ENCODE data around the gene SDC3. TPM values are rescaled to one million over a fixed set of nuclear protein-coding genes. Genes with fewer than 3 reads are reported as not detected.

Gene SDC3
- total RNA-seq, 1 donor from 2014 or later: 36.4 TPM

DNA sequence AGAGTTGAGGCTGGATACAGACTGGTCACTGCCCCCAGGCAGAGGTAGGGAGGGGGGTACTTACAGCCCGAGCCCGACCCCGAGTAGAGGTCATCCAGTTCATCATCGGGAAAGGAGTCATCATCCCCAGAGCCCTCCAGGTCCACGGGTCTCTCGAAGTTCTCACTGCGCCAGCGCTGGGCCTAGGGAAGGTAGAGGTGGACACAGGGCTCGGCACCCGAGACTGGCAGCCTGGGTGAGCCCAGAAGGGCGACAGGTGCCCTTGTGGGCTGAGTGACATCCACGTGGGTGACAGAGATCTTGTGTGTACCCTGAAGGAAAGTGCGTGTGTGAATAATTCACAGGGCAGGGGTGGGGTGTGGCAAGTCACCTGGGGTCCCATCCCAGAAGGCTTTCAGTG, 30.0 kb downstream of the SDC3 start:
- peaks cover 2% of the 10 kb centered on the region for H3K36me3 ChIP-seq (ENCODE audit: control insufficient read depth, insufficient read depth, low read length)
- DNase-seq (ENCODE audit: low read depth): no peak
- H3K4me3 ChIP-seq (ENCODE audit: low read depth, low read length): no peak overlapping the region
- TF ChIP-seq, protein P1, sequence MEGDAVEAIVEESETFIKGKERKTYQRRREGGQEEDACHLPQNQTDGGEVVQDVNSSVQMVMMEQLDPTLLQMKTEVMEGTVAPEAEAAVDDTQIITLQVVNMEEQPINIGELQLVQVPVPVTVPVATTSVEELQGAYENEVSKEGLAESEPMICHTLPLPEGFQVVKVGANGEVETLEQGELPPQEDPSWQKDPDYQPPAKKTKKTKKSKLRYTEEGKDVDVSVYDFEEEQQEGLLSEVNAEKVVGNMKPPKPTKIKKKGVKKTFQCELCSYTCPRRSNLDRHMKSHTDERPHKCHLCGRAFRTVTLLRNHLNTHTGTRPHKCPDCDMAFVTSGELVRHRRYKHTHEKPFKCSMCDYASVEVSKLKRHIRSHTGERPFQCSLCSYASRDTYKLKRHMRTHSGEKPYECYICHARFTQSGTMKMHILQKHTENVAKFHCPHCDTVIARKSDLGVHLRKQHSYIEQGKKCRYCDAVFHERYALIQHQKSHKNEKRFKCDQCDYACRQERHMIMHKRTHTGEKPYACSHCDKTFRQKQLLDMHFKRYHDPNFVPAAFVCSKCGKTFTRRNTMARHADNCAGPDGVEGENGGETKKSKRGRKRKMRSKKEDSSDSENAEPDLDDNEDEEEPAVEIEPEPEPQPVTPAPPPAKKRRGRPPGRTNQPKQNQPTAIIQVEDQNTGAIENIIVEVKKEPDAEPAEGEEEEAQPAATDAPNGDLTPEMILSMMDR (IDR thresholded peaks at IDR 0.05; ENCODE audit: insufficient read depth, low read length, poor library complexity, severe bottlenecking): no peak
- no peaks in the 10 kb centered on the region for H3K27me3 ChIP-seq (ENCODE audit: control insufficient read depth, insufficient read depth, low read length)

DNA sequence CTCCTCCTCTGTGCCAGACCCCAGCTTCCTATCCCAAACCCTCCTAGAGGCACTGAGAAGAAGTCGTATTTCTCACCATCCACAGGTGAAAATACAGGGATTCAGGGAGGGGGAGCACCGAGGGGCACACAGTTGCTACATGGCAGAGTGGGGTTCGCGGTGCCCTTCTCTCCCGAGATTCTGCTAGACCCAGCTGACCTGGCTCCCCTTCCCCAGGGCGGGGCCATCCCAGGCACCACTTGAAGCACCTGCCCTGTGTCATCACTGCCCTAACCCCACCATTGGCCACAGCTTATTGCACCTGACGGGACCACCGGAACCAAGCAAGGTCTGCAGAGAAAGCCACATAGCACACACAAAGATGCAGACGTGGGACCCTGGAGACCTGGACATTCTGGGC, 30.5 kb downstream of the SDC3 start:
- DNase-seq (ENCODE audit: low read depth): no peak
- TF ChIP-seq, protein P1 (IDR thresholded peaks at IDR 0.05; ENCODE audit: insufficient read depth, low read length, poor library complexity, severe bottlenecking): no peak
- Histone ChIP-seq H3K4me3 (ENCODE audit: low read depth, low read length) (no peak overlapping the region), H3K27me3 (ENCODE audit: control insufficient read depth, insufficient read depth, low read length) (no peaks in the 10 kb centered on the region), H3K36me3 (ENCODE audit: control insufficient read depth, insufficient read depth, low read length) (peaks cover 2% of the 10 kb centered on the region)

DNA sequence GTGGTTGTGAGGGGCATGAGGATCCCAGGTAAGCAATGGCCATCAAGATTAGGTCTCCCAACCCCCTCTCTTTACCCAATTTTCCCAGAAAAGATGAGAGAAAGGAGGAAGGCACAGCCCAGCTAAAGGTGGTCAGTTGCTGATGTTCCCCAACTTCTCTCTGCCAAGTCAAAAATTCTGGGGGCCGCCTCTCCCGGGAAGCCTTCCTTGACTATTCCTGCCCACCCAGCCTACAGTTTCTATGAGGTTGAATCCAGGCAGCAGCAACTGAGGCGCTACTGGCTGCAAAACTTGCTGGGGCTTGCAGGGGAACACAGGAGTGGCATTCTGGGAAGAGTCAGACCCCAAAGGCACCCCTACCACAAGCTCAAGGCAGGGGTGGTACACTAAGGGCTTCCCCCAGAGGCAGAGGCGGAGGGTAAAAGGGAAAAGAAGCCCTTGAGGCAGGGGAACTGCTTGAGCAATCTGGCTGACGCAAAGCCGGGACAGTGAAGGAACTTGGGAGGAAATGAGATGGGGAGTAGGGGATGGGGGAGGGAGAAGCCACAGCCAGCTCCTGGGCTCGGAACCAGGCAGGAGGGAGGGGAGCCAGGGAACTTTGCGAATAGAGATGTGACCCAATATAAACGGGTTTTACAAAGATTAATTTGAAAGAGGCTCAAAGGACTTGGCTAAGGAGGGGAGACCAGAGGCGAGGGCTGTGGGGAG, 31.2 kb downstream of the SDC3 start:
- Histone ChIP-seq H3K36me3 (ENCODE audit: control insufficient read depth, insufficient read depth, low read length) (peaks cover 2% of the 10 kb centered on the region), H3K27me3 (ENCODE audit: control insufficient read depth, insufficient read depth, low read length) (no peaks in the 10 kb centered on the region), H3K4me3 (ENCODE audit: low read depth, low read length) (no peak overlapping the region)
- no peak for DNase-seq (ENCODE audit: low read depth)
- TF ChIP-seq, protein P1 (IDR thresholded peaks at IDR 0.05; ENCODE audit: insufficient read depth, low read length, poor library complexity, severe bottlenecking): no peak

DNA sequence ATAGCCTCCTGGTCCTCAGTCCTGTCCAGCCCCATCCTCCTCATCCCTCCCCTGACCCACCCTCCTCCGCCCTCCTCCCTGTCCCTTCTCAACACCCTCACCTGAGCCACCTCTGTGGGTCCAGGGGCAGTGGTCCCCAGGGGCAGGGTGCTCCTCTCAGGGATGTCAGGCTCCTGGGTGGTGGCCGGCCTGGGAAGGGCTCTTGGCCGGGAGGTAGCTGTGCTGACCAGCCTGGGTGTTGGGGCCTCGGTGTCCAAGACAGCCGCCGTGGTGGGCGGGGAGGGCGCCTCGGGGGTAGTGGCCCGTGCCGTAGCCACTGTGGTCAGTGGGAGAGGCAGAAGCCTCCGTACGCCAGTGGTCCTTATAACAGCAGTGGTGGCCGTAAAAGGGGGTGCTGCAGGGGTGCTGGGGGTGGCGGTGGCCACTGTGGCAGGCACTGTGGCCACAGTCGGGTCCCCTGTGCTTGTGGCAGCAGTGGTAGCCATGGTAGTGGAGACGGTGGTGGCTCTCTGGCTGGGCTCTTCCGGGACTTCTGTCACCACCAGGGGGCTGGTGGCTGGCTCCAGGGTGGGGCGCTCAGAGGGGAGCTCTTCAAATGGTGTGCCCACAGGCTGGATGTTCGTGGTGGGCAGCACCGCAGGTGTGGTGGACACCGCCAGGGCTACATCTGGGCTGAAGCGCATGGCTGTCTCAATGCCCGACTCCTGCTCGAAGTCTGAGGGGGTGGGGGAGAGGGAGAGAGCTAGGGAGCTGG, 31.9 kb downstream of the SDC3 start:
- peaks cover 5% of the 10 kb centered on the region for H3K36me3 ChIP-seq (ENCODE audit: control insufficient read depth, insufficient read depth, low read length)
- TF ChIP-seq, protein P1 (IDR thresholded peaks at IDR 0.05; ENCODE audit: insufficient read depth, low read length, poor library complexity, severe bottlenecking): no peak
- DNase-seq (ENCODE audit: low read depth): no peak
- no peaks in the 10 kb centered on the region for H3K27me3 ChIP-seq (ENCODE audit: control insufficient read depth, insufficient read depth, low read length)
- no peak overlapping the region for H3K4me3 ChIP-seq (ENCODE audit: low read depth, low read length)

DNA sequence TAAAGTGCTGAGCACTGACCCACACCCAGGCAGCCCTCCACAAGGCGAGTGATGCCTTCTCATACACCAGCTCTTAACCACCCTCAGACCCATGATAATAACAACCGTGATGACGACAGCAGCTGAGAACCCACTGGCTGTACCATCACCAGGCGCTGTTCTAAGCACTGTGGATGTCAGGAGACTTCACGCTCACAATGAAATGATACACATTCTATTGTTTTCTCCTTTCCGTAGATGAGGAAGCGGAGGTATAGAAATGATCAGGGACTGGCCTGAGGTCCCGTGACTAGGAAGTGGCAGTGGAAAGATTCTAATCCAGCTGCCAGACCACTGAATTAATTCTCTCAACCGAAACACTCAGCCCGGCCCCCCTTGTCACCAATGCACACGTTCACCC, 32.6 kb downstream of the SDC3 start:
- no peak for DNase-seq (ENCODE audit: low read depth)
- TF ChIP-seq, protein P1 (IDR thresholded peaks at IDR 0.05; ENCODE audit: insufficient read depth, low read length, poor library complexity, severe bottlenecking): no peak
- H3K4me3 ChIP-seq (ENCODE audit: low read depth, low read length): no peak overlapping the region
- H3K36me3 ChIP-seq (ENCODE audit: control insufficient read depth, insufficient read depth, low read length): peaks cover 5% of the 10 kb centered on the region
- H3K27me3 ChIP-seq (ENCODE audit: control insufficient read depth, insufficient read depth, low read length): no peaks in the 10 kb centered on the region

Measured in kidney epithelial cell (primary cell).